Chondrocyte (in vitro differentiated cells): ENCODE data around the gene AGGF1. TPM values are rescaled to one million over a fixed set of nuclear protein-coding genes. Genes with fewer than 3 reads are reported as not detected.

Source experiments
- DNase-seq: peaks from one replicate; pipeline ENCODE4 v3.0.0; 2021; ENCODE audit warnings: mixed read lengths, low spot score
- H3K27ac Mint-ChIP-seq: one replicate; pipeline ENCODE4 v1.8.0; 2021; ENCODE audit warnings: mild to moderate bottlenecking, moderate library complexity, mixed read lengths; ENCODE audit not compliant: unreplicated experiment
- H3K27me3 Mint-ChIP-seq: 2 replicates; pipeline ENCODE4 v1.8.0; 2021; ENCODE audit warnings: low read depth, mixed read lengths
- H3K36me3 Mint-ChIP-seq: 2 replicates; pipeline ENCODE4 v1.8.0; 2021; ENCODE audit warnings: low read depth, mixed read lengths
- H3K4me1 Mint-ChIP-seq: 2 replicates; pipeline ENCODE4 v1.8.0; 2021; ENCODE audit warnings: low read depth, mild to moderate bottlenecking, mixed read lengths
- H3K4me3 Mint-ChIP-seq: one replicate; pipeline ENCODE4 v1.8.0; 2021; ENCODE audit warnings: mild to moderate bottlenecking, moderate library complexity, mixed read lengths; ENCODE audit not compliant: unreplicated experiment
- H3K9me3 Mint-ChIP-seq: 2 replicates; pipeline ENCODE4 v1.8.0; 2021; ENCODE audit warnings: low read depth, mixed read lengths
- CTCF ChIP-seq: fragments of 200-600 bp; sonication (generic); IDR thresholded peaks from 2 replicates; pipeline ENCODE4 v1.5.0; 2021; ENCODE audit warnings: antibody characterized with exemption, mild to moderate bottlenecking, moderate library complexity
- total RNA-seq: library from RNA; stranded (reverse); gene quantifications from 3 replicates; pipeline ENCODE4 v1.2.1, GENCODE V29; 2021

AGGF1 gene
- total RNA-seq, 1 donor from 2014 or later = 17.4 TPM

GRCh38 chr5:77015938-77016569, 14.2 kb upstream of the AGGF1 start:
- H3K4me3 Mint-ChIP-seq = no peak overlapping the region
- peaks cover 7% of the 10 kb centered on the region for H3K27me3 Mint-ChIP-seq
- peak; percentile 84 for TF ChIP-seq CTCF
- no peaks in the 10 kb centered on the region for H3K36me3 Mint-ChIP-seq
- DNase-seq = no peak
- no peak overlapping the region for H3K27ac Mint-ChIP-seq
- no peaks in the 10 kb centered on the region for H3K4me1 Mint-ChIP-seq
- no peaks in the 10 kb centered on the region for H3K9me3 Mint-ChIP-seq

- no peaks in the 10 kb centered on the region for H3K4me1 Mint-ChIP-seq
- no peak overlapping the region for H3K27ac Mint-ChIP-seq
- no peak for DNase-seq
- TF ChIP-seq CTCF = no peak
- H3K27me3 Mint-ChIP-seq = peaks cover 7% of the 10 kb centered on the region
- no peaks in the 10 kb centered on the region for H3K9me3 Mint-ChIP-seq
- no peaks in the 10 kb centered on the region for H3K36me3 Mint-ChIP-seq
- no peak overlapping the region for H3K4me3 Mint-ChIP-seq
These were observed 13.2 kb upstream of the AGGF1 start for GRCh38 chr5:77016962-77017361.

GRCh38 chr5:77017668-77018067, 12.5 kb upstream of the AGGF1 start:
- TF ChIP-seq CTCF = no peak
- no peaks in the 10 kb centered on the region for H3K36me3 Mint-ChIP-seq
- H3K4me3 Mint-ChIP-seq = no peak overlapping the region
- H3K27me3 Mint-ChIP-seq = peaks cover 11% of the 10 kb centered on the region
- H3K9me3 Mint-ChIP-seq = no peaks in the 10 kb centered on the region
- no peak overlapping the region for H3K27ac Mint-ChIP-seq
- no peak for DNase-seq
- no peaks in the 10 kb centered on the region for H3K4me1 Mint-ChIP-seq

GRCh38 chr5:77022511-77023417, 7.4 kb upstream of the AGGF1 start:
- no peaks in the 10 kb centered on the region for H3K9me3 Mint-ChIP-seq
- TF ChIP-seq CTCF = no peak
- H3K4me3 Mint-ChIP-seq = no peak overlapping the region
- H3K27me3 Mint-ChIP-seq = peaks cover 9% of the 10 kb centered on the region
- H3K4me1 Mint-ChIP-seq = no peaks in the 10 kb centered on the region
- H3K27ac Mint-ChIP-seq = no peak overlapping the region
- no peak for DNase-seq
- no peaks in the 10 kb centered on the region for H3K36me3 Mint-ChIP-seq

- Mint-ChIP-seq H3K27me3 (peaks cover 4% of the 10 kb centered on the region), H3K27ac (no peak overlapping the region), H3K9me3 (peaks cover 9% of the 10 kb centered on the region), H3K4me3 (no peak overlapping the region), H3K36me3 (peaks cover 3% of the 10 kb centered on the region), H3K4me1 (no peaks in the 10 kb centered on the region)
- DNase-seq = no peak
- no peak for TF ChIP-seq CTCF
These were observed 5.7 kb upstream of the AGGF1 start for GRCh38 chr5:77024490-77024889.
